Erythroblast (primary cell): ENCODE data around the gene ISM1.

Experiments
- GATA1 ChIP-seq: IDR thresholded peaks from 2 replicates; pipeline ENCODE4 v1.6.1; 2011; ENCODE audit warnings: low read depth, mild to moderate bottlenecking, control low read depth, low read length, moderate library complexity
- POLR2A ChIP-seq: IDR thresholded peaks from 2 replicates; pipeline ENCODE4 v1.6.1; 2011; ENCODE audit warnings: mild to moderate bottlenecking, low read length

GRCh38 chr20:13221313-13221672 is 219 bp downstream of the ISM1 start:
- TF ChIP-seq POLR2A, result no peak
- TF ChIP-seq GATA1, result no peak
